Suprapubic skin (tissue), 4 donors: ENCODE results near the gene LTBP3. TPM values are rescaled to one million over a fixed set of nuclear protein-coding genes. Genes with fewer than 3 reads are reported as not detected.

Experiments
- DNase-seq, 2 donors: peaks; one replicate each; pipeline ENCODE4 v3.0.0-alpha.2; 2019; ENCODE audit warnings: low spot score in 2 of 2
- H3K27ac ChIP-seq: fragments of 200-600 bp; sonication (generic); one replicate; pipeline ENCODE4 v1.5.1; 2019
- H3K27me3 ChIP-seq: fragments of 200-600 bp; sonication (generic); one replicate; pipeline ENCODE4 v1.5.1; 2019
- H3K36me3 ChIP-seq: fragments of 200-600 bp; sonication (generic); one replicate; pipeline ENCODE4 v1.5.1; 2019
- H3K4me1 ChIP-seq: fragments of 200-600 bp; sonication (generic); one replicate; pipeline ENCODE4 v1.5.1; 2019
- H3K4me3 ChIP-seq: fragments of 200-600 bp; sonication (generic); one replicate; pipeline ENCODE4 v1.5.1; 2019; ENCODE audit warnings: mild to moderate bottlenecking
- H3K9me3 ChIP-seq: fragments of 200-600 bp; sonication (generic); one replicate; pipeline ENCODE4 v1.5.1; 2019
- CTCF ChIP-seq, 2 donors: fragments of 200-600 bp in 1 of 2; fragments of 450-650 bp in 1 of 2; sonication (generic) in 1 of 2; IDR thresholded peaks; one replicate each; pipeline ENCODE4 v1.5.1; 2016 to 2019; ENCODE audit warnings: antibody characterized with exemption in 2 of 2, mild to moderate bottlenecking in 1 of 2, moderate library complexity in 1 of 2
- EP300 ChIP-seq: sonication (generic); formaldehyde crosslinking; IDR thresholded peaks from one replicate; pipeline ENCODE4 v1.6.1; 2017; ENCODE audit warnings: antibody characterized with exemption
- POLR2A ChIP-seq, 2 donors: fragments of 450-650 bp; IDR thresholded peaks; one replicate each; pipeline ENCODE4 v1.6.1; 2017; ENCODE audit warnings: antibody characterized with exemption in 2 of 2, mild to moderate bottlenecking in 2 of 2, moderate library complexity in 2 of 2
- POLR2AphosphoS5 ChIP-seq, 3 donors: sonication (generic); formaldehyde crosslinking; IDR thresholded peaks; one replicate each; pipeline ENCODE4 v1.6.1; 2017; ENCODE audit warnings: antibody characterized with exemption in 3 of 3
- WGBS: methylation state at CpG from one replicate; pipeline ENCODE4 v1.1.5; 2018; 5-methylcytosine and 5-hydroxymethylcytosine counted together
- total RNA-seq, 4 donors: library from RNA; depleted of rRNA; stranded (reverse); fragments of >200 nt; gene quantifications; one replicate each; pipeline ENCODE4 v1.1.0, GENCODE V29; 2016

LTBP3 gene
- total RNA-seq, 4 donors from 2014 or later, result 65.1 to 86.7 (median 71.0) TPM

DNA sequence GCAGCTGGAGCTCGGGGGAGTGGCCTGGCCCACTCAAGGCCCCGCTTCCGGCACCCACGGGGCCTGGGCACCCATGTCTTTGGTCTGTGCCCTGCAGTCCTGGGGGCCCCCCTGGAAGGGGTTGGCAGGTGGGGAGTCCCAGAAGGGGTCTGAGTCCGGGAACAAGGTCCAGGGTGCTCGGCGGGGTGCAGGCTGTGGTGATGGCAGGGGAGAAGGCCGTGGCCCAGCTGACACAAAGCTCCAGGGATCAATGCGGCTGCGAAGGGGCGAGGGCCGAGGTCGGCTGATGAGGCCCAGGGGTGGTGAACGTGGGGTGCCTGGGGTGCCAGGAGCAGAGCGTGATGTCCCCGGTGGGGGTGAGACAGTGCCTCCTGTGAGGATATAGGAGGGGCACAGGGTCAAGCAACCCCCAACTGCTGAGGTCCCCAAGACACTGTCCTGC is 40.1 kb upstream of the LTBP3 start:
- no peak for DNase-seq
- TF ChIP-seq CTCF (IDR thresholded peaks at IDR 0.05), result no peak
- no peak for TF ChIP-seq POLR2A (IDR thresholded peaks at IDR 0.05)
- TF ChIP-seq EP300, result no peak
- no peak for TF ChIP-seq POLR2AphosphoS5 (IDR thresholded peaks at IDR 0.05)
- H3K4me1 ChIP-seq, result peaks cover 32% of the 10 kb centered on the region
- peaks cover 53% of the 10 kb centered on the region for H3K36me3 ChIP-seq
- 90% methylated on average over 14 of the region's 16 CpGs for WGBS
- H3K27me3 ChIP-seq, result no peaks in the 10 kb centered on the region
- H3K4me3 ChIP-seq, result no peak overlapping the region
- H3K27ac ChIP-seq, result no peak overlapping the region
- H3K9me3 ChIP-seq, result no peaks in the 10 kb centered on the region

- DNase-seq, result no peak
- peaks cover 50% of the 10 kb centered on the region for H3K36me3 ChIP-seq
- no peak for TF ChIP-seq EP300
- no peak for TF ChIP-seq CTCF (IDR thresholded peaks at IDR 0.05)
- TF ChIP-seq POLR2A (IDR thresholded peaks at IDR 0.05), result no peak
- no peak for TF ChIP-seq POLR2AphosphoS5 (IDR thresholded peaks at IDR 0.05)
- peaks cover 48% of the 10 kb centered on the region for H3K4me1 ChIP-seq
- H3K27me3 ChIP-seq, result no peaks in the 10 kb centered on the region
- H3K4me3 ChIP-seq, result no peak overlapping the region
- no peaks in the 10 kb centered on the region for H3K9me3 ChIP-seq
- 81% methylated on average over 6 of the region's 6 CpGs for WGBS
- no peak overlapping the region for H3K27ac ChIP-seq
Observed at GRCh38 chr11:65596520-65596919, 38.4 kb upstream of the LTBP3 start.

GRCh38 chr11:65595543-65596281 is 37.6 kb upstream of the LTBP3 start, which contains the start of gene KCNK7:
Gene KCNK7 (minus strand): TSS chr11:65595800. CDS start chr11:65595772, 28 bp downstream.
- TF ChIP-seq CTCF (IDR thresholded peaks at IDR 0.05) (no peak), POLR2AphosphoS5 (IDR thresholded peaks at IDR 0.05) (no peak), EP300 (no peak), POLR2A (IDR thresholded peaks at IDR 0.05) (no peak)
- Histone ChIP-seq H3K4me3 (peak within 1 kb of the TSS; percentile 34), H3K36me3 (peaks cover 46% of the 10 kb centered on the region), H3K4me1 (peaks cover 49% of the 10 kb centered on the region), H3K27me3 (no peaks in the 10 kb centered on the region), H3K27ac (peak within 1 kb of the TSS; percentile 75), H3K9me3 (no peaks in the 10 kb centered on the region)
- 50% methylated on average over 11 of the region's 12 CpGs for WGBS
- DNase-seq, result peak in 1 of 2 donors; percentile 71

DNA sequence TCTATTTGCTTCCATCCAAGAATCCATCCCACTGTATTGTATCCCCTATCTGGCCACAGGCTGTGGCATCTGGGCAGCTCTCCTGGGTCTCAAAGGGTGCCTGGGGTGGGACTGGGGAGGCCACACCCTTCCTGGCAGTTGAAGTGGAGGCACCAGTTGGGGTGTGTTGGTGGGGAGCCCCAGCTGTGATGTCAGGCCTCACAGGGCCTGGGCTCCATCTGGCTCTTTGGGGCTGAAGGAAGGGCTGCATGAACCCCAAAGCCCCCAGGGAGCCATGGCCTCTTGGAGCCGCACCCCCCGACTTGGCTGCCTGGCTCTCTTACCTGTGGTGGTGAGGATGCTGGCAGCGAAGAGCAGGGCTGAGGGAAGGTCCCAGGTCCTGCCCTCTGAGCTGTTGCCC is 37.0 kb upstream of the LTBP3 start:
- H3K4me3 ChIP-seq, result peak overlapping the region; percentile 34
- peaks cover 46% of the 10 kb centered on the region for H3K36me3 ChIP-seq
- H3K27ac ChIP-seq, result peak overlapping the region; percentile 75
- no peak for DNase-seq
- TF ChIP-seq POLR2A (IDR thresholded peaks at IDR 0.05) (no peak), POLR2AphosphoS5 (IDR thresholded peaks at IDR 0.05) (no peak), EP300 (no peak), CTCF (IDR thresholded peaks at IDR 0.05) (no peak)
- no peaks in the 10 kb centered on the region for H3K27me3 ChIP-seq
- no peaks in the 10 kb centered on the region for H3K9me3 ChIP-seq
- no CpG with 5 or more reads among the region's 3 CpGs for WGBS
- peaks cover 55% of the 10 kb centered on the region for H3K4me1 ChIP-seq

- H3K27ac ChIP-seq, result no peak overlapping the region
- 56% methylated on average over 13 of the region's 26 CpGs for WGBS
- DNase-seq, result no peak
Observed at GRCh38 chr11:65593518-65594414, 35.6 kb upstream of the LTBP3 start.

More at GRCh38 chr11:65593518-65594414, 35.6 kb upstream of the LTBP3 start:
- TF ChIP-seq POLR2AphosphoS5 (IDR thresholded peaks at IDR 0.05) (peak in 1 of 3 donors; percentile 14), EP300 (no peak), CTCF (IDR thresholded peaks at IDR 0.05) (peak; percentile 26 to 63)
- Histone ChIP-seq H3K27me3 (no peaks in the 10 kb centered on the region), H3K9me3 (no peaks in the 10 kb centered on the region), H3K4me3 (no peak overlapping the region), H3K36me3 (peaks cover 38% of the 10 kb centered on the region), H3K4me1 (peaks cover 67% of the 10 kb centered on the region)
